HepG2 (cell line): ENCODE data around the gene VWA1. TPM values are rescaled to one million over a fixed set of nuclear protein-coding genes. Genes with fewer than 3 reads are reported as not detected.

Experiments used
- ESRRA ChIP-seq: sonication (generic); formaldehyde crosslinking; IDR thresholded peaks from 2 replicates; pipeline ENCODE4 v1.5.1; 2020; ENCODE audit warnings: mild to moderate bottlenecking, low read depth, missing genetic modification reagents
- EZH2 ChIP-seq: conservative IDR thresholded peaks from 2 replicates; pipeline ENCODE4 v1.6.1; 2012; ENCODE audit warnings: mild to moderate bottlenecking, low read depth, low read length, moderate library complexity
- KLF13 ChIP-seq: sonication (generic); formaldehyde crosslinking; IDR thresholded peaks from 2 replicates; pipeline ENCODE4 v1.4.0; 2020; ENCODE audit warnings: mild to moderate bottlenecking, missing genetic modification reagents
- KLF6 ChIP-seq: IDR thresholded peaks from 2 replicates; pipeline ENCODE4 v1.8.0; 2016; ENCODE audit warnings: missing biosample characterization, missing genetic modification reagents
- NFIB ChIP-seq: sonication (generic); formaldehyde crosslinking; IDR thresholded peaks from 2 replicates; pipeline ENCODE4 v1.9.0; 2021; ENCODE audit warnings: missing genetic modification reagents, mild to moderate bottlenecking, borderline replicate concordance
- NFIC ChIP-seq: IDR thresholded peaks from 2 replicates; pipeline ENCODE4 v1.6.1; 2012; ENCODE audit warnings: mild to moderate bottlenecking, low read length, inconsistent platforms
- PHF8 ChIP-seq: sonication (generic); formaldehyde crosslinking; IDR thresholded peaks from 2 replicates; pipeline ENCODE4 v1.5.0; 2020; ENCODE audit warnings: missing genetic modification reagents
- SRSF9 ChIP-seq: fragments of 200-400 bp; formaldehyde crosslinking; IDR thresholded peaks from 2 replicates; pipeline ENCODE4 v1.6.1; 2018; ENCODE audit warnings: borderline replicate concordance, mild to moderate bottlenecking, low read depth, low read length; ENCODE audit not compliant: insufficient read depth, poor library complexity, severe bottlenecking
- TEF ChIP-seq: sonication (generic); formaldehyde crosslinking; IDR thresholded peaks from 2 replicates; pipeline ENCODE4 v1.5.0; 2020; ENCODE audit warnings: missing genetic modification reagents
- ZBTB8A ChIP-seq: sonication (generic); formaldehyde crosslinking; IDR thresholded peaks from 2 replicates; pipeline ENCODE4 v1.4.0; 2020; ENCODE audit warnings: mild to moderate bottlenecking, low read depth, missing genetic modification reagents, borderline replicate concordance
- ZFX ChIP-seq: sonication (generic); formaldehyde crosslinking; IDR thresholded peaks from 2 replicates; pipeline ENCODE4 v1.4.0; 2020; ENCODE audit warnings: mild to moderate bottlenecking, low read depth, missing genetic modification reagents, moderate library complexity
- ZMYM3 ChIP-seq: sonication (generic); formaldehyde crosslinking; IDR thresholded peaks from 2 replicates; pipeline ENCODE4 v1.5.1; 2020; ENCODE audit warnings: mild to moderate bottlenecking, missing genetic modification reagents
- ZNF136 ChIP-seq: sonication (generic); formaldehyde crosslinking; IDR thresholded peaks from 2 replicates; pipeline ENCODE4 v1.8.1; 2022; ENCODE audit warnings: low read depth, mild to moderate bottlenecking, moderate library complexity, missing genetic modification reagents
- ZNF230 ChIP-seq: sonication (generic); formaldehyde crosslinking; IDR thresholded peaks from 2 replicates; pipeline ENCODE4 v1.4.0; 2020; ENCODE audit warnings: mild to moderate bottlenecking, missing genetic modification reagents
- ZNF234 ChIP-seq: sonication (generic); formaldehyde crosslinking; conservative IDR thresholded peaks from 2 replicates; pipeline ENCODE4 v1.5.1; 2020; ENCODE audit warnings: mild to moderate bottlenecking, missing genetic modification reagents
- ZNF362 ChIP-seq: sonication (generic); formaldehyde crosslinking; IDR thresholded peaks from 2 replicates; pipeline ENCODE4 v1.4.0; 2020; ENCODE audit warnings: missing genetic modification reagents, mild to moderate bottlenecking, borderline replicate concordance
- ZNF644 ChIP-seq: IDR thresholded peaks from 2 replicates; pipeline ENCODE4 v1.6.1; 2016; ENCODE audit warnings: low read depth
- ZNF772 ChIP-seq: sonication (generic); formaldehyde crosslinking; IDR thresholded peaks from 2 replicates; pipeline ENCODE4 v1.5.0; 2020; ENCODE audit warnings: mild to moderate bottlenecking, missing genetic modification reagents
- ZNF790 ChIP-seq: sonication (generic); formaldehyde crosslinking; IDR thresholded peaks from 2 replicates; pipeline ENCODE4 v1.8.0; 2022; ENCODE audit warnings: missing genetic modification reagents, mild to moderate bottlenecking, borderline replicate concordance
- polyA plus RNA-seq, 8 experiments: library from polyadenylated mRNA; depleted of rRNA in 3 of 8; stranded (reverse) in 7 of 8; unstranded in 1 of 8; fragments of >200 nt; fragmentation: Illumina TruSeq in 4 of 8; extraction: Trizol in 4 of 8; gene quantifications; 2 replicates each; pipeline versions ENCODE4 v1.2.1 to v1.2.3, GENCODE V29; 2011 to 2016; ENCODE audit warnings: low read depth in 4 of 8, missing spikeins in 1 of 8, mixed read lengths in 1 of 8; ENCODE audit not compliant: insufficient read depth in 1 of 8
- total RNA-seq, 5 experiments: library from RNA; depleted of rRNA; stranded (reverse); fragments of >200 nt; fragmentation: Illumina TruSeq; extraction: Trizol; gene quantifications; 2 replicates each; pipeline ENCODE4 v1.2.3, GENCODE V29; 2016; ENCODE audit warnings: low read depth in 1 of 5
- TF ChIP-seq, protein P1 (sequence below): sonication (generic); formaldehyde crosslinking; IDR thresholded peaks from 2 replicates; pipeline ENCODE4 v1.5.1; 2020; ENCODE audit warnings: missing genetic modification reagents, mild to moderate bottlenecking, borderline replicate concordance
- TF ChIP-seq, protein P2 (sequence below): sonication (generic); formaldehyde crosslinking; IDR thresholded peaks from 2 replicates; pipeline ENCODE4 v1.4.0; 2020; ENCODE audit warnings: missing genetic modification reagents, borderline replicate concordance
- TF ChIP-seq, protein P3 (sequence below): IDR thresholded peaks from 2 replicates; pipeline ENCODE4 v1.6.1; 2018; ENCODE audit warnings: missing genetic modification reagents, mild to moderate bottlenecking, missing compliant biosample characterization
- TF ChIP-seq, protein P4 (sequence below): sonication (generic); formaldehyde crosslinking; IDR thresholded peaks from 2 replicates; pipeline ENCODE4 v1.8.1; 2023; ENCODE audit warnings: mild to moderate bottlenecking, missing genetic modification reagents

VWA1 gene
- total and polyA plus RNA-seq, 2 of the 13 experiments (the other 11 are each of a cell fraction or from before 2014, with no cell fraction given) = 40.9 to 57.5 TPM

GRCh38 chr1:1406821-1407635 lies 28.5 kb upstream of the VWA1 start, which contains the start of gene MRPL20 (continued):
- TF ChIP-seq, protein P1, sequence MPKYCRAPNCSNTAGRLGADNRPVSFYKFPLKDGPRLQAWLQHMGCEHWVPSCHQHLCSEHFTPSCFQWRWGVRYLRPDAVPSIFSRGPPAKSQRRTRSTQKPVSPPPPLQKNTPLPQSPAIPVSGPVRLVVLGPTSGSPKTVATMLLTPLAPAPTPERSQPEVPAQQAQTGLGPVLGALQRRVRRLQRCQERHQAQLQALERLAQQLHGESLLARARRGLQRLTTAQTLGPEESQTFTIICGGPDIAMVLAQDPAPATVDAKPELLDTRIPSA = no peak; the same call in 1 of the 2 replicates
- TF ChIP-seq ESRRA (CRISPR knock-in tag) (peak; percentile 59; the same call in 1 of the 2 replicates), ZNF644 (CRISPR knock-in tag) (0 out of 2 replicates have a peak, but pooled peaks have one; percentile 9), EZH2 (no peak), ZNF230 (CRISPR knock-in tag) (peak; percentile 74), ZNF362 (CRISPR knock-in tag) (peak; percentile 51), KLF6 (CRISPR knock-in tag) (peak; percentile 83; the same call in 1 of the 2 replicates), NFIC (no peak), ZMYM3 (CRISPR knock-in tag) (0 out of 2 replicates have a peak, but pooled peaks have one; percentile 17), PHF8 (peak; percentile 92), ZBTB8A (CRISPR knock-in tag) (no peak), ZFX (CRISPR knock-in tag) (peak; percentile 98), ZNF772 (peak; percentile 59), SRSF9 (no peak), ZNF234 (peak; percentile 85; the same call in 1 of the 2 replicates), KLF13 (CRISPR knock-in tag) (no peak), ZNF136 (no peak; the same call in 1 of the 2 replicates), TEF (CRISPR knock-in tag) (no peak), ZNF790 (no peak), NFIB (CRISPR knock-in tag) (no peak)
- TF ChIP-seq, protein P2, sequence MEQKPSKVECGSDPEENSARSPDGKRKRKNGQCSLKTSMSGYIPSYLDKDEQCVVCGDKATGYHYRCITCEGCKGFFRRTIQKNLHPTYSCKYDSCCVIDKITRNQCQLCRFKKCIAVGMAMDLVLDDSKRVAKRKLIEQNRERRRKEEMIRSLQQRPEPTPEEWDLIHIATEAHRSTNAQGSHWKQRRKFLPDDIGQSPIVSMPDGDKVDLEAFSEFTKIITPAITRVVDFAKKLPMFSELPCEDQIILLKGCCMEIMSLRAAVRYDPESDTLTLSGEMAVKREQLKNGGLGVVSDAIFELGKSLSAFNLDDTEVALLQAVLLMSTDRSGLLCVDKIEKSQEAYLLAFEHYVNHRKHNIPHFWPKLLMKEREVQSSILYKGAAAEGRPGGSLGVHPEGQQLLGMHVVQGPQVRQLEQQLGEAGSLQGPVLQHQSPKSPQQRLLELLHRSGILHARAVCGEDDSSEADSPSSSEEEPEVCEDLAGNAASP (CRISPR knock-in tag) = peak; percentile 77
- TF ChIP-seq, protein P3, sequence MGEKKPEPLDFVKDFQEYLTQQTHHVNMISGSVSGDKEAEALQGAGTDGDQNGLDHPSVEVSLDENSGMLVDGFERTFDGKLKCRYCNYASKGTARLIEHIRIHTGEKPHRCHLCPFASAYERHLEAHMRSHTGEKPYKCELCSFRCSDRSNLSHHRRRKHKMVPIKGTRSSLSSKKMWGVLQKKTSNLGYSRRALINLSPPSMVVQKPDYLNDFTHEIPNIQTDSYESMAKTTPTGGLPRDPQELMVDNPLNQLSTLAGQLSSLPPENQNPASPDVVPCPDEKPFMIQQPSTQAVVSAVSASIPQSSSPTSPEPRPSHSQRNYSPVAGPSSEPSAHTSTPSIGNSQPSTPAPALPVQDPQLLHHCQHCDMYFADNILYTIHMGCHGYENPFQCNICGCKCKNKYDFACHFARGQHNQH (CRISPR knock-in tag) = peak; percentile 90
- TF ChIP-seq, protein P4, sequence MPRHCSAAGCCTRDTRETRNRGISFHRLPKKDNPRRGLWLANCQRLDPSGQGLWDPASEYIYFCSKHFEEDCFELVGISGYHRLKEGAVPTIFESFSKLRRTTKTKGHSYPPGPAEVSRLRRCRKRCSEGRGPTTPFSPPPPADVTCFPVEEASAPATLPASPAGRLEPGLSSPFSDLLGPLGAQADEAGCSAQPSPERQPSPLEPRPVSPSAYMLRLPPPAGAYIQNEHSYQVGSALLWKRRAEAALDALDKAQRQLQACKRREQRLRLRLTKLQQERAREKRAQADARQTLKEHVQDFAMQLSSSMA (CRISPR knock-in tag) = peak; percentile 53; the same call in 1 of the 2 replicates
